PC-3 (cell line): ENCODE results near the gene CMTM3. TPM values are rescaled to one million over a fixed set of nuclear protein-coding genes. Genes with fewer than 3 reads are reported as not detected.

ENCODE experiments used
- ATAC-seq: fragments of 200-7000 bp; cut with Tn5 transposase; 2 replicates; pipeline ENCODE4 v1.9.1; 2020; ENCODE audit warnings: mild to moderate bottlenecking, moderate library complexity
- BruUV-seq: library from RNA; stranded (reverse); fragments of 400-500 nt; replicated peaks from 2 replicates; lab custom pipeline; 2021; lab: Mats Ljungman, UMichigan
- CTCF ChIA-PET: fragments of 300-600 bp; sonication (Branson Sonifier 250); formaldehyde crosslinking; loops from one replicate; lab custom pipeline; 2022; ENCODE audit warnings: antibody characterized with exemption; lab: Charles Lee
- POLR2A ChIA-PET: fragments of 300-600 bp; sonication (Branson Sonifier 250); formaldehyde crosslinking; loops from one replicate; lab custom pipeline; 2022; ENCODE audit warnings: antibody characterized with exemption; ENCODE audit not compliant: unreplicated experiment; lab: Charles Lee
- DNase-seq: peaks from one replicate; pipeline ENCODE4 v3.0.0-alpha.2; 2015
- H2AFZ ChIP-seq: fragments of 300-600 bp; sonication (generic); 2 replicates; pipeline ENCODE4 v1.6.0; 2016; ENCODE audit warnings: antibody characterized with exemption, low read length
- H3F3A ChIP-seq: fragments of 300-600 bp; sonication (generic); one replicate; pipeline ENCODE4 v1.6.0; 2017; ENCODE audit warnings: antibody characterized with exemption, low read length, control low read depth, mild to moderate bottlenecking; ENCODE audit not compliant: unreplicated experiment
- H3K27ac ChIP-seq: fragments of 300-600 bp; sonication (generic); 2 replicates; pipeline ENCODE4 v1.5.1; 2016; ENCODE audit warnings: mild to moderate bottlenecking, low read length
- H3K27me3 ChIP-seq: fragments of 300-600 bp; sonication (generic); 2 replicates; pipeline ENCODE4 v1.6.1; 2016; ENCODE audit warnings: low read length, mixed read lengths
- H3K36me3 ChIP-seq: fragments of 300-600 bp; sonication (generic); 2 replicates; pipeline ENCODE4 v1.6.1; 2016; ENCODE audit warnings: low read depth, mixed run types, low read length, mixed read lengths
- H3K4me1 ChIP-seq: fragments of 300-600 bp; sonication (generic); 2 replicates; pipeline ENCODE4 v1.5.1; 2016; ENCODE audit warnings: low read length; ENCODE audit not compliant: insufficient read depth
- H3K4me2 ChIP-seq: fragments of 300-600 bp; sonication (generic); 2 replicates; pipeline ENCODE4 v1.6.0; 2016; ENCODE audit warnings: low read length
- H3K4me3 ChIP-seq: fragments of 300-600 bp; sonication (generic); 2 replicates; pipeline ENCODE4 v1.5.1; 2016; ENCODE audit warnings: mild to moderate bottlenecking, low read length, mixed read lengths
- H3K79me2 ChIP-seq: fragments of 300-600 bp; sonication (generic); 2 replicates; pipeline ENCODE4 v1.6.1; 2017; ENCODE audit warnings: low read length, mixed read lengths
- H3K9ac ChIP-seq: fragments of 300-600 bp; sonication (generic); 2 replicates; pipeline ENCODE4 v1.6.0; 2016; ENCODE audit warnings: mild to moderate bottlenecking, low read length
- H3K9me2 ChIP-seq: fragments of 300-600 bp; sonication (generic); replicated peaks from 2 replicates; pipeline ENCODE4 v1.6.1; 2016; ENCODE audit warnings: mixed run types, low read length, mixed read lengths
- H3K9me3 ChIP-seq: fragments of 300-600 bp; sonication (generic); 2 replicates; pipeline ENCODE4 v1.6.1; 2016; ENCODE audit warnings: low read length, mixed read lengths
- H4K20me1 ChIP-seq: fragments of 300-600 bp; sonication (generic); 2 replicates; pipeline ENCODE4 v1.6.1; 2016; ENCODE audit warnings: low read length, mixed read lengths
- CTCF ChIP-seq: fragments of 300-600 bp; sonication (generic); conservative IDR thresholded peaks from 2 replicates; pipeline ENCODE4 v1.5.1; 2017; ENCODE audit warnings: antibody characterized with exemption, low read depth, mild to moderate bottlenecking, low read length
- EZH2 ChIP-seq: fragments of 300-600 bp; sonication (generic); IDR thresholded peaks from one replicate; pipeline ENCODE4 v1.6.1; 2017; ENCODE audit warnings: antibody characterized with exemption, mild to moderate bottlenecking, low read length; ENCODE audit not compliant: unreplicated experiment
- EZH2phosphoT487 ChIP-seq: fragments of 300-600 bp; sonication (generic); IDR thresholded peaks from 2 replicates; pipeline ENCODE4 v1.6.1; 2018; ENCODE audit warnings: mild to moderate bottlenecking, antibody characterized with exemption, low read length, borderline replicate concordance
- intact Hi-C: fragments of 100-400 bp; cut with micrococcal nuclease; formaldehyde crosslinking; loops from 2 replicates; pipeline ENCODE4 v1.9.0; 2023
- total RNA-seq: library from RNA; depleted of rRNA; stranded (reverse); fragments of >200 nt; gene quantifications from 2 replicates; pipeline ENCODE4 v1.2.3, GENCODE V29; 2014

The CMTM3 gene
- total RNA-seq, 1 experiment from 2014 or later: 9.5 TPM

DNA sequence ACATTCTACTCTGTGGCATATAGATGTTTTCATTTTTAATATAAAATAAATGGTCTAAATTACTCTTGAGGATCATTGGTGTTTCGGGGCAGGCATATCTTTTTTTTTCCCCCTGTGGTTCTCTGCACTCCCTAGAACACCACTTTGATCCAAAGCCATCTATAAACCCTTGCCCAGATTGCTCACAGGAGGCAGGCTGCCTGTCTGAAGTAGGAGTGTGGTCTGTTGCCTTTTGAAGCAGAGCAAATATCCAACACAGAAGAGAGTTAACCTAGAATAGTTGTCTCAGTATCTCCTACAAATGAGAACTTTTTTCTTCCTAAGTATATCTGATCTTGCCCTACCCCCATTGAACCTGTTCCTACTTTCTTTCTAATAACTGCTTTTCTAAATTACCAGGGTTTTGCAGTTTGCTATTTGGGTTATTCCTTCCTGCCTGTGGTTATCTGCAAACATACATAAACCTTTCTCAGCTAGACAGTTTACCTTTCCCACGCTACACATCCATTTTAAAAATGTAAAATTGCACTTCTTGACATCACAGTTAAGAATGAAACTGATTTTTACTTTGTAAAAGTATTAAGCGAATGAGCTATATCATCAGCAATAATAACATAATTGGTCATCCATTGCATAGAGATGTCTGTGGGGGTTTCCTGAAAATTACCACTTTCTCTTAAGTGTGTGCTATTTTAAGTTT lies 43.0 kb upstream of the CMTM3 start:
- H3K9ac ChIP-seq: peak overlapping the region; percentile 17; the same call in 1 of the 2 replicates
- H3K4me2 ChIP-seq: no peak overlapping the region
- no peaks in the 10 kb centered on the region for H3K4me1 ChIP-seq
- H3K9me2 ChIP-seq: no peaks in the 10 kb centered on the region
- no peaks in the 10 kb centered on the region for H3F3A ChIP-seq
- TF ChIP-seq CTCF (no peak), EZH2 (no peak), EZH2phosphoT487 (no peak)
- ATAC-seq (no peak), DNase-seq (no peak)
- CTCF ChIA-PET: interaction anchor here (0.7 to 1.0 kb wide), 2 partner anchors 153 to 312 kb away, joined by 4 read pairs; no protein-coding TSS in a partner anchor
- no peaks in the 10 kb centered on the region for H4K20me1 ChIP-seq
- POLR2A ChIA-PET: interaction anchor here (0.7 kb wide), 2 partner anchors 25 to 495 kb away, joined by 3 to 7 read pairs; no protein-coding TSS in a partner anchor
- BruUV-seq: no TSS peak
- no peaks in the 10 kb centered on the region for H3K36me3 ChIP-seq
- no peaks in the 10 kb centered on the region for H3K27me3 ChIP-seq
- no peaks in the 10 kb centered on the region for H3K79me2 ChIP-seq
- H2AFZ ChIP-seq: no peak overlapping the region
- no peak overlapping the region for H3K4me3 ChIP-seq
- intact Hi-C loops: loop anchor here (2.0 kb wide), 1 partner anchor 43 kb away; the partner anchor contains the start of gene CMTM3
- H3K9me3 ChIP-seq: no peaks in the 10 kb centered on the region
- H3K27ac ChIP-seq: peak overlapping the region; percentile 46

DNA sequence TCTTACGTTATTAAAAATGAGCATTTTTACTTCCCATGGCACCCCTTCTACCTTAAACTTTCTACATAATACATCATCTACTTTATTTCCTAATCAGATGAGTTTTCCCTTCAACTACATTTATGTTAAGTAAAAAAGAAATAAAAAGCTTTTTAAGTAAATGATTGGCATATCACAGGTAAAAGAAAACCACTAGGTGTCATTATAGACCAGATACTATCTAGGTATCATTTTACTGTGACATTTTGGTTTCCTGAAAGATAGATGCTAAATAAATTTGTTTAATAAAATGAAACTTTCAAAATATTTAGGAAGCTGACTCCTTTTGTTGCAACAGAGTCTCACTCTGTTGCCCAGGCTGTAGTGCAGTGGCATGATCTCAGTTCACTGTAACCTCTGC lies 42.1 kb upstream of the CMTM3 start:
- Histone ChIP-seq H3K4me1 (no peaks in the 10 kb centered on the region), H3K9me3 (no peaks in the 10 kb centered on the region), H3F3A (no peaks in the 10 kb centered on the region), H3K4me2 (no peak overlapping the region), H3K79me2 (no peaks in the 10 kb centered on the region), H4K20me1 (no peaks in the 10 kb centered on the region), H3K9ac (peak overlapping the region; percentile 17; the same call in 1 of the 2 replicates), H3K4me3 (no peak overlapping the region), H2AFZ (no peak overlapping the region), H3K36me3 (no peaks in the 10 kb centered on the region), H3K9me2 (no peaks in the 10 kb centered on the region), H3K27me3 (no peaks in the 10 kb centered on the region), H3K27ac (peak overlapping the region; percentile 46)
- TF ChIP-seq CTCF: peak; percentile 40; the same call in 1 of the 2 replicates
- TF ChIP-seq EZH2phosphoT487: no peak
- no peak for TF ChIP-seq EZH2
- ATAC-seq (no peak), DNase-seq (no peak)
- CTCF ChIA-PET: interaction anchor here (0.6 to 1.0 kb wide), 2 partner anchors 311 to 1243 kb away, joined by 3 to 4 read pairs; no protein-coding TSS in a partner anchor
- POLR2A ChIA-PET: no interaction called here
- BruUV-seq: no TSS peak
- intact Hi-C loops: loop anchor here (2.0 kb wide), 1 partner anchor 42 kb away; the partner anchor contains the start of gene CMTM3
